IPS DF 6.9 (cell line): Measurements from ENCODE around the gene UCK1.

Experiments
- DNase-seq: peaks from one replicate; pipeline ENCODE4 v3.0.0-alpha.2; 2013; ENCODE audit warnings: low read depth, low spot score
- H3K27ac ChIP-seq: one replicate; pipeline ENCODE4 v1.5.1; 2013; ENCODE audit warnings: low read length, control low read depth
- H3K27me3 ChIP-seq: 2 replicates; pipeline ENCODE4 v1.6.1; 2013; ENCODE audit warnings: mild to moderate bottlenecking, low read length; ENCODE audit not compliant: control insufficient read depth, insufficient read depth
- H3K36me3 ChIP-seq: 2 replicates; pipeline ENCODE4 v1.6.1; 2013; ENCODE audit warnings: low read length; ENCODE audit not compliant: control insufficient read depth, insufficient read depth
- H3K4me1 ChIP-seq: 2 replicates; pipeline ENCODE4 v1.6.1; 2013; ENCODE audit warnings: low read length; ENCODE audit not compliant: control insufficient read depth, insufficient read depth
- H3K4me3 ChIP-seq: 2 replicates; pipeline ENCODE4 v1.5.1; 2013; ENCODE audit warnings: mild to moderate bottlenecking, low read length
- H3K9me3 ChIP-seq: 2 replicates; pipeline ENCODE4 v1.6.1; 2013; ENCODE audit warnings: low read length, inconsistent platforms; ENCODE audit not compliant: control insufficient read depth, insufficient read depth
- WGBS: extraction: QIAGEN DNeasy Blood & Tissue Kit; methylation state at CpG from one replicate; pipeline ENCODE4 v1.1.7; 2013; ENCODE audit warnings: mixed read lengths, missing lambda C conversion rate; ENCODE audit not compliant: insufficient read length, insufficient coverage; 5-methylcytosine and 5-hydroxymethylcytosine counted together

Gene UCK1

DNA sequence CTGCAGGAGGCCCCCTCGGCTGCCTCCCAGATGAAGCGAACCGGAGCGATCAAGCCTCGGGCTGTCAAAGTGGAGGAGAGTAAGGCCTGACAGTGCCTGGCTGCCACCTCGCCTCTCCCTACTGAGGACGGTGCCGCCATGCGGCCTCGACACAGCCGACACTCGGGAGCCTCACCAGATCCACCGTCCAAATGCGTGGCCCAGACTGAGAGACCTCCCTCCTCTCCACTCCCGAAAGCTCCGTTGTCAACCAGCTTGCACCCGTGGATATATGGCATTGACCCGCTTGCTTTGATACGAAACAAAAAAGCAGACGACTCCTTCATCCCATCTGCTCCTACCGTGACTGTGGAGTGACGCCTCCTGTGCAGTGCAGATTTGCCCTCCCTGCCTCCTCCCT, 35.3 kb downstream of the UCK1 start:
- peaks cover 70% of the 10 kb centered on the region for H3K36me3 ChIP-seq
- DNase-seq = no peak
- H3K4me3 ChIP-seq = no peak overlapping the region
- no peaks in the 10 kb centered on the region for H3K27me3 ChIP-seq
- no peaks in the 10 kb centered on the region for H3K9me3 ChIP-seq
- WGBS = no CpG with 5 or more reads among the region's 22 CpGs
- H3K4me1 ChIP-seq = no peaks in the 10 kb centered on the region
- H3K27ac ChIP-seq = no peak overlapping the region

DNA sequence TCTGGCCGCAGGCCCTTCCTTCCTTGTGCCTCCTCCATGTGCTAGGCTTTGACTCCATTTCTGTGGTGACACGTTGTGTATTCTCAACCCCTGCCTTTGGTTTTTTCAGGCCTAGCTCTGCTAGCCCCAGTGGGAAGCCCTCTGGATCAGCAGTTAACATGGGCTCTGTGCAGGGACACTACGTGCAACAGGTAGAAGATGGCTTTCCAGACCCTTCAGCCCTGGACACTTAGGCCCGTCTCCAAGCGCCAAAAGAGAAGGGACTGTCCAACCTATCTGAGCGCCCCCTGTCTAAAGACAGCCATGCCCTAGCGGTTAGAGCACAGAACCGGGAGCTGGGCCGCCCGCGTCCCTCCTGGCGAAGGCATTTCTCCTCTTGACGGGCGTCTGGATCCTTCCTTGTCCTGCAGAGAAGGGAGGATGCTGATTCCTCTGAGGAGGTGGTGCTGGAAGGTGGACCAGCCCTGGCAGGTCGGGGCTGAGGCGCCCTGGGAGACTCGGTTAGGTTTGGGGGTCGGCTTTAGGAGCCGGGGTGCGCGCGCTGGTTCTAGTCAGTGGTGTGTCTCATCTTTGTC, 36.7 kb downstream of the UCK1 start:
- Histone ChIP-seq H3K27me3 (no peaks in the 10 kb centered on the region), H3K4me1 (no peaks in the 10 kb centered on the region)
- no peak for DNase-seq

DNA sequence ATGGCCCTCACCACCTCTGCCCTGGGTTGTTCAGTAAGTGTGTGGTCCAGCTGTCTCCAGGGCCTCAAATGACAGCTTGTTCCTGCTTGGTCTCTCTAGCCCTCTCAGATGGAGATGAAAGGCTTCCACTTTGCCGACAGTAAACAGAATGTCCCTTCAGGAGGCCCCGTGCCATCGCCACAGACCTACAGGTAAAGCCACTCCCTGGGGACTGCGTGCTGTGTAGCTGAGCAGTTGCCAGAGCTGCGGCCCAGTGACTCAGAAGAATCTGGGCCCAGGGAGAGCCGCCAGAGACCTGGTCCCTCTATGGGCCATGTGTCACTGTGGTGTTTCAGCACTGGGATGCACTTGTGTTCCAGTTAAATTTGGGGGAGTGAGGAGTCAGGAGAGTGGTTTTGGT, 39.0 kb downstream of the UCK1 start:
- Histone ChIP-seq H3K9me3 (no peaks in the 10 kb centered on the region), H3K4me3 (no peak overlapping the region), H3K27me3 (no peaks in the 10 kb centered on the region), H3K27ac (no peak overlapping the region), H3K36me3 (peaks cover 91% of the 10 kb centered on the region), H3K4me1 (no peaks in the 10 kb centered on the region)
- DNase-seq = no peak
- WGBS = no CpG with 5 or more reads among the region's 6 CpGs

More for the DNA sequence above, 36.7 kb downstream of the UCK1 start:
- Histone ChIP-seq H3K27ac (no peak overlapping the region), H3K9me3 (no peaks in the 10 kb centered on the region), H3K36me3 (peaks cover 81% of the 10 kb centered on the region), H3K4me3 (no peak overlapping the region)
- no CpG with 5 or more reads among the region's 22 CpGs for WGBS

DNA sequence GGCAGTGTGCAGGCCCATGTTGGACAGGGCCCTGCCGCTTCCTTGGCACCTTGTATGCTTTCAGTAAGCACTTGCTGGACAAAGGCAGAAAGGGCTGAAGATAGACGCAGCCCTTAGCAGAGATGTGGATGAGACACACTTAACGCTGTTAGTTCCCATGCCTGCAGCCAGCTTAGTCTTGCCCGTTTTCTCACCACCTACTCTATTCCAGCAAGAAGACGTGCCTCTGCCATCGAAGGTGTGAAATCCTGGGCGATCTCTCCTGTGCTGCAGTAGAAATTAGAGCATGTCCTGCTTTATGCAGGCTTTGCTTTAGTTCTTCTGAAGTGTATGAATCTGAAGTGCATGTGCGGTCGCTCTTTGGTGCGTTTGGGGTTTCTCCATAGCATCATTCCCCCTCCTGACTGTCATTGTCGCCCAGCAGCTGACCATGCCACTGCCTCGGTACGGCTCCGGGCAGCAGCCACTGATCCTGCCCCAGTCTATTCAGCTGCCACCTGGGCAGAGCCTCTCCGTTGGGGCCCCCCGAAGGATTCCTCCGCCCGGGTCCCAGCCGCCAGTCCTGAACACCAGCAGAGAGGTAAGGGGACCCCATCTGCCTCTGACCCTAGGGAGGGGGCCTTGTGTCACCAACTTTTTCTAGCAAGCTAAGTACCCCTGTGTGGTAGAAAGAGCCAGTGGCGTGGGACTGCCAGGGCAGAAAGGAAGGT, 39.9 kb downstream of the UCK1 start:
- Histone ChIP-seq H3K36me3 (peaks cover 92% of the 10 kb centered on the region), H3K27me3 (no peaks in the 10 kb centered on the region), H3K27ac (no peak overlapping the region), H3K9me3 (no peaks in the 10 kb centered on the region), H3K4me3 (no peak overlapping the region), H3K4me1 (no peaks in the 10 kb centered on the region)
- no CpG with 5 or more reads among the region's 20 CpGs for WGBS
- no peak for DNase-seq

DNA sequence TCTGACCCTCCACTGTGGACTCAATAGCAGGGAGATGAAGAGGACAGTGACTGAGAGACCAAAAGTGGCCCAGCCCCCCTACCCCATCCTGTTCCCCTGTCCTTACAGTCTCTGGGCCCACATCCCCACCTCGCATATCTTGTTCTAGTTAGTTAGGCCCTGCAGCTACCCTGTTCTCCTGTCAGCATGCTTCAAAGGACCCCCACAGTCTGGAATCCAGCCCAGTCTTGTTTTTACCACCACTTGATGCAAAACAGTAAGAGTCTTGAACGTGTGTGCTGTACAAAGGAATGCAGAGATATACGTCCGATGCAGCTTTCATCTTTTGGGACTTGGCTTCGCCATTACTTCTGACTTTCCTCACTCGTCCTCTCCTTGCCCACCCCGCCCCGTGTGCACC, 40.5 kb downstream of the UCK1 start:
- no peaks in the 10 kb centered on the region for H3K27me3 ChIP-seq
- no peak overlapping the region for H3K4me3 ChIP-seq
- H3K9me3 ChIP-seq = no peaks in the 10 kb centered on the region
- no CpG with 5 or more reads among the region's 8 CpGs for WGBS
- no peak for DNase-seq
- H3K4me1 ChIP-seq = no peaks in the 10 kb centered on the region
- no peak overlapping the region for H3K27ac ChIP-seq
- peaks cover 92% of the 10 kb centered on the region for H3K36me3 ChIP-seq

DNA sequence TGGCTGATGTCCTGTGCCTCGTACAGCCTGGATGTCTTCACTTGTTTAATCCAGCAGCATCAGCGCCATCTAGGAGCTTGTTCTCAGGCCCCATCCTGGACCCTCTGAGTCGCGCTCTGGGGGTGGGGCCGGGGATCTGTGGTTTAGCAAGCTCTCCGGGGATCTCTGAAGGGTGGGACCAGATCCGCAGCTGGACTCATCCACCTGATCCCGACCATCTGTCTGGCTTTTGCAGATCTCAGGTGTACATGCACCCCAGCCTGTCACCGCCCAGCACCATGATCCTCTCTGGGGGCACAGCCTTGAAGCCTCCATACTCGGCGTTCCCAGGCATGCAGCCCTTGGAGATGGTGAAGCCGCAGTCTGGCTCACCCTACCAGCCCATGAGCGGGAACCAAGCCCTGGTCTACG, 43.4 kb downstream of the UCK1 start:
- no peak for DNase-seq
- H3K27ac ChIP-seq = no peak overlapping the region
- peaks cover 94% of the 10 kb centered on the region for H3K36me3 ChIP-seq
- H3K9me3 ChIP-seq = no peaks in the 10 kb centered on the region
- H3K4me1 ChIP-seq = no peaks in the 10 kb centered on the region; the same call in 1 of the 2 replicates
- H3K27me3 ChIP-seq = no peaks in the 10 kb centered on the region
- H3K4me3 ChIP-seq = no peak overlapping the region
- WGBS = no CpG with 5 or more reads among the region's 14 CpGs

DNA sequence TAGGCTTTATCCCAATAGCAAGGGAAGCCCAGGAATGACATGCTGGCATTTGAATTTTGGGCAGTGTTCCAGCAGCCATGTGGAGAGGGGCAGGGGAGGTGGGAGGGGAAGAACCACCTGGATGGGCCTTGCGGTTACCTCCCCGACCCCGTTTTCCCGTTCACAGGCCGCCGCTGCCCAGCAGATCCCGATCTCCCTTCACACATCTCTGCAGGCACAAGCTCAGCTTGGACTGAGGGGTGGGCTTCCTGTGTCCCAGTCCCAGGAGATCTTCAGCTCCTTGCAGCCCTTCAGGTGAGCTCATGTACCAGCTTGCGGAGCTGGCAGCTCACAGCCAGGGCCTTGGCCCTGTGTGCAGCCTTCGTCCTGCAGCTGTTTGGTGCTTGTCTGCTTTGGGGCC, 44.1 kb downstream of the UCK1 start:
- no peak overlapping the region for H3K27ac ChIP-seq
- no peak for DNase-seq
- H3K27me3 ChIP-seq = no peaks in the 10 kb centered on the region
- no CpG with 5 or more reads among the region's 9 CpGs for WGBS
- H3K4me3 ChIP-seq = no peak overlapping the region
- no peaks in the 10 kb centered on the region for H3K9me3 ChIP-seq
- peaks cover 94% of the 10 kb centered on the region for H3K36me3 ChIP-seq
- no peaks in the 10 kb centered on the region; the same call in 1 of the 2 replicates for H3K4me1 ChIP-seq

DNA sequence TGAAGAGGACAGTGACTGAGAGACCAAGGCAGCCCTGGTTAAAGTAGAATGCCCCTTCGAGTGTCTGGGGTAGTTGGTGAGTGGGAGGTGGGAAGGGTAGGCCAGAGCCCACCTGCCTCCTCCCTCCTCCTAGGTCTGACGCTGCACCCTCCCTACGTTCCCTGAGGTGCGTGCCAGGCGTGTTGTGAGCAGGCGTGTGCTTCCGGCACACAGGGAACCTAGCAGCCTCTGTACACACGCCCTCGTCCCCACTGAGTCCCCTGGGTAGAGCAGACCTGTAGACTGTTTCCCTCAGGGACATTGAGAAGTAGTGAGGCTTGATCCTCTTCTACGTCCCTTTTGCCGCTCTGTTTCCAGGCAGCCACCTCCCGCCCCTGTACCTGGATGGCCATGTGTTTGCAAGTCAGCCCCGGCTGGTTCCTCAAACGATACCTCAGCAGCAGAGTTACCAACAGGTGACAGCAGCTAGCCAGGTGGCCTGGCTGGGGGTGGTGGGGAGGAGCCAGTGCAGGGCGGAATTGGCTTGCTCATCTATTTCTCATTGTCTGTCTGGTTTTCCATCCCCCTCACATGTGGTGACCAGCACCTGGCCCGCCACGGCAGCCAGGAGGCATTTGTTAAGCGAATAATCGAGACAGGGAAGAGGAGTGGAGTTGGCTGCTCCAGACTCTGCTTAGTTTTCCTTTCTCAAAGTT, 45.2 kb downstream of the UCK1 start:
- DNase-seq = no peak
- Histone ChIP-seq H3K4me3 (no peak overlapping the region), H3K27ac (no peak overlapping the region), H3K36me3 (peaks cover 91% of the 10 kb centered on the region), H3K27me3 (no peaks in the 10 kb centered on the region), H3K9me3 (no peaks in the 10 kb centered on the region), H3K4me1 (no peaks in the 10 kb centered on the region; the same call in 1 of the 2 replicates)
- no CpG with 5 or more reads among the region's 19 CpGs for WGBS

DNA sequence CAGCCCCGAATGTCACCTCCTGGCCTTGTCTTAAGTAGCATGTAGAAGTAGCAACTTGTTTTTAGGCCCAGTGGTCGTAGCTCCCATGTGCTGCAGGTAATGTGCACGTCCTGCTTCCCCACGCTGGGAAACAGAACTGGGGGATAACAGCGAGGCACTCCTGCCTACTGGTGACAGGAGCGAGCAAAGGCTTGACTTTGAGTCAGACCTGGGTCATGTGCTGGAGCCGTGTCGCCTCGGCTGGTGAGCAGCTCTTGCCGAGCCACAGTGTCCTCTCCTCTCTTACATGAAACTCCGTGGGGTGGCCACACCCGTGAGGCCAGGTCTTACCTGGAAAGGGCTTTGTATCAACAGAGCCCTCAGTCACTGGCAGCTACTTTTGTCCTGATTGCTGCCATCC, 45.9 kb downstream of the UCK1 start:
- H3K27ac ChIP-seq = no peak overlapping the region
- no CpG with 5 or more reads among the region's 12 CpGs for WGBS
- H3K36me3 ChIP-seq = peaks cover 84% of the 10 kb centered on the region

DNA sequence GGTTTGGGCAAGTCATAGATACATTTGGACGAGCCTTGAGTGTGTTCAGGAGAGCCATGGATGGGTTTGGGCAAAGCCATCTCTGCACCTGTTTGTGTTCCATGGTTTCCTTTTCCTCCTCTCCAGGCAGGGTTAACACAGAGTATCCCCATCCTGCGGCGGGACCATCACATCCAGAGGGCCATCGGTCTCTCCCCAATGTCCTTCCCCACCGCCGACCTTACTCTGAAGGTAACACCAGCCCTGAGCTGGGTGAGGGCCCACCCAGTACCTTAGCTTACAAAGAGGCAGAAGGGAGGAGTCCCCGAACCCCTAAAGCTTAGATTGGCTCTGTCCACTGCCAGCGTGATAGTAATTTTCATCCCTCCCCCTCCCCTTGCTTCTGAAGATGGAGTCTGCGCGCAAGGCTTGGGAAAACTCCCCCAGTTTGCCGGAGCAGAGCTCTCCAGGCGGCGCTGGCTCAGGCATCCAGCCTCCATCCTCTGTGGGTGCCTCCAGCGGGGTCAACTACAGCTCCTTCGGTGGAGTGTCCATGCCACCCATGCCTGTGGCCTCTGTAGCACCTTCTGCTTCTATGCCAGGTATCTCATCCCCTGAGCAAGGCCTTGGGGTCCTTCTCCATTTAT, 46.4 kb downstream of the UCK1 start:
- no peak overlapping the region for H3K27ac ChIP-seq
- no peak overlapping the region for H3K4me3 ChIP-seq
- no peak for DNase-seq
- no peaks in the 10 kb centered on the region for H3K9me3 ChIP-seq
- no peaks in the 10 kb centered on the region for H3K27me3 ChIP-seq
- H3K36me3 ChIP-seq = peaks cover 80% of the 10 kb centered on the region
- no CpG with 5 or more reads among the region's 15 CpGs for WGBS
- no peaks in the 10 kb centered on the region; the same call in 1 of the 2 replicates for H3K4me1 ChIP-seq

More for the DNA sequence above, 45.9 kb downstream of the UCK1 start:
- DNase-seq = no peak
- Histone ChIP-seq H3K27me3 (no peaks in the 10 kb centered on the region), H3K4me1 (no peaks in the 10 kb centered on the region; the same call in 1 of the 2 replicates), H3K4me3 (no peak overlapping the region), H3K9me3 (no peaks in the 10 kb centered on the region)
